ENCODE measurements around the gene LTB. TPM values are rescaled to one million over a fixed set of nuclear protein-coding genes. Genes with fewer than 3 reads are reported as not detected.

LTB gene
- total and polyA plus RNA-seq, 9 of the 15 experiments (the other 6 are each of a cell fraction or from before 2014, with no cell fraction given), result 0.07 to 0.51 TPM; not detected in 7

DNA sequence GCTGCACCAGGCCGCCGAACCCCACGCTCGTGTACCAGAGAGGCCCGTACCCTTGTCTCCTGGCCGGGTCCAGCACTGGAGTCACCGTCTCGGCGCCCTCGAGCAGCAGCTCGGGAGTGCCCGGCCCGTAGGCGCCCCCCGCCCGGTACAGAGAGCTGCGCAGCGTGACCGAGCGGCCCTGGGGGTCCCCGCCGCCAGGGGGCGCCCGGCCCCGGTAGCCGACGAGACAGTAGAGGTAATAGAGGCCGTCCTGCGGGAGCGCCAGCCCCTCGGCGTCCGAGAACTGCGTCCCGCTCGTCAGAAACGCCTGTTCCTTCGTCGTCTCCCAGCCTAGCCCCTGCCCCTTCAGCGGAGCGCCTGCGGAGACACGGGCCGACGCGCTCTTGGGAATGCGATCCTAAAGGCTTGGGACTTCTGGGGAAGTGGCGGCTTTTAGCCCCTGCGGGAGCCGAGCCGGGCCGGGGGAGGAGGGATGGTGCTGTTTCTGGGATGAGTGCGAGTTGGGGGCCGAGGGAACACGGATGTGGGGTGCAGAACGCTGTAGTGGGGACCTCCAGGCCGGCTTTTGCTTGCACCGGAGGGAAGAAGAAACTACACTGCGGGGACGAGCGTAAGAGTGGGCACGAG lies 1.3 kb downstream of the LTB start (continued):
- TF ChIP-seq NFATC3 (IDR thresholded peaks at IDR 0.05), result no peak

- FAIRE-seq (no peak), ATAC-seq (no peak), DNase-seq (ENCODE audit: extremely low read depth in 1 of 4, low spot score in 3 of 4) (no peak)
- Histone ChIP-seq H3K4me1 (replicated peaks in 1 of 2; ENCODE audit: control insufficient read depth in 2 of 2, insufficient read depth in 2 of 2, low read length in 2 of 2) (peaks cover 0 to 28% of the 10 kb centered on the region in 2 experiments; a peak in 3 of 5 replicates), H3K4me3 (peak overlapping the region; percentile 62), H3K9ac (ENCODE audit: insufficient read depth in 1 of 2, low read depth in 2 of 2, low read length in 2 of 2) (peak overlapping the region; percentile 75 to 97; a peak in 3 of 4 replicates), H3K9me3 (replicated peaks; ENCODE audit: control insufficient read depth, insufficient read depth, low read depth, low read length) (no peaks in the 10 kb centered on the region), H2AFZ (ENCODE audit: low read depth, low read length) (peak overlapping the region; percentile 97), H4K20me1 (replicated peaks; ENCODE audit: control insufficient read depth, insufficient read depth, low read length) (no peaks in the 10 kb centered on the region), H3K9me1 (ENCODE audit: control insufficient read depth, insufficient read depth, low read length) (no peaks in the 10 kb centered on the region), H3K27me3 (ENCODE audit: control insufficient read depth in 2 of 2, insufficient read depth in 2 of 2, low read length in 2 of 2) (no peaks in the 10 kb centered on the region), H3K79me2 (ENCODE audit: control insufficient read depth, insufficient read depth, low read length) (no peaks in the 10 kb centered on the region), H3K27ac (ENCODE audit: extremely low read depth, low read depth, low read length) (no peak overlapping the region), H3K36me3 (ENCODE audit: control insufficient read depth, insufficient read depth, low read length) (no peaks in the 10 kb centered on the region), H3K4me2 (ENCODE audit: insufficient read depth, low read length) (peak overlapping the region; percentile 91)
- BruUV-seq (replicated peaks), result TSS peak; percentile 46
- intact Hi-C loops (cut with micrococcal nuclease) (loop anchor here (1.0 to 10.0 kb wide), 3 partner anchors 18 to 386 kb away; partner anchors contain the start of genes ATP6V1G2 and NFKBIL1), in situ Hi-C loops (cut with MboI) (no loop called here)
- ChIA-PET CTCF (ENCODE audit: low intra/inter-chr PET ratio) (interaction anchor here (1.3 kb wide), 1 partner anchor 33 kb away, joined by 4 read pairs; the partner anchor contains the start of gene NFKBIL1), POLR2A (interaction anchor here (0.6 to 3.3 kb wide), 13 partner anchors 9 to 1988 kb away, joined by 3 to 20 read pairs (median 5); partner anchors contain the start of genes DDX39B and MICB)
- 32% methylated on average over 11 of the region's 11 CpGs for WGBS (ENCODE audit: insufficient coverage, low coverage, missing lambda C conversion rate)
- TF ChIP-seq ELK1 (CRISPR knock-in tag; IDR thresholded peaks at IDR 0.05) (no peak), PML (IDR thresholded peaks at IDR 0.05; ENCODE audit: low read length) (no peak), ZNF316 (IDR thresholded peaks at IDR 0.05) (peak; percentile 15; the same call in 1 of the 2 replicates), SUPT5H (IDR thresholded peaks at IDR 0.05) (no peak), NFE2L1 (tag; IDR thresholded peaks at IDR 0.05; ENCODE audit: borderline replicate concordance, low read depth) (no peak), CEBPG (CRISPR knock-in tag; IDR thresholded peaks at IDR 0.05) (no peak), CEBPG (tag; conservative IDR thresholded peaks at IDR 0.05 in 1 of 2, IDR thresholded peaks at IDR 0.05 in 1 of 2) (0 out of 4 replicates have a peak, but pooled peaks have one; percentile 17 to 37), CC2D1A (IDR thresholded peaks at IDR 0.05) (no peak), ZNF830 (CRISPR knock-in tag; IDR thresholded peaks at IDR 0.05) (0 out of 2 replicates have a peak, but pooled peaks have one; percentile 37), ZNF318 (IDR thresholded peaks at IDR 0.05; ENCODE audit: borderline replicate concordance in 1 of 2, low read depth in 1 of 2) (no peak), CEBPB (tag; IDR thresholded peaks at IDR 0.05) (peak; percentile 88), BMI1 (IDR thresholded peaks at IDR 0.05; ENCODE audit: low read length) (no peak)
Measured at GRCh38 chr6:31580438-31580740, 1.8 kb downstream of the LTB start.

Measured in K562 (cell line).